Calu3 (cell line): ENCODE measurements around the gene RPL29. TPM values are rescaled to one million over a fixed set of nuclear protein-coding genes. Genes with fewer than 3 reads are reported as not detected.

Experiments
- BruUV-seq: library from RNA; stranded (reverse); fragments of 400-500 nt; replicated peaks from 2 replicates; lab custom pipeline; 2021; lab: Mats Ljungman, UMichigan
- CTCF ChIA-PET: fragments of 300-600 bp; sonication (Branson Sonifier 250); formaldehyde crosslinking; loops from one replicate; lab custom pipeline; 2022; ENCODE audit warnings: antibody characterized with exemption; lab: Charles Lee
- DNase-seq: peaks from one replicate; pipeline ENCODE4 v3.0.0; 2022
- H3K27ac Mint-ChIP-seq: one replicate; pipeline ENCODE4 v1.8.0; 2022; ENCODE audit warnings: mixed read lengths; ENCODE audit not compliant: unreplicated experiment
- H3K27me3 Mint-ChIP-seq: one replicate; pipeline ENCODE4 v1.8.0; 2022; ENCODE audit warnings: mixed read lengths; ENCODE audit not compliant: unreplicated experiment
- H3K36me3 Mint-ChIP-seq: one replicate; pipeline ENCODE4 v1.8.0; 2022; ENCODE audit warnings: mild to moderate bottlenecking, moderate library complexity, mixed read lengths; ENCODE audit not compliant: insufficient read depth, unreplicated experiment
- H3K4me1 Mint-ChIP-seq: one replicate; pipeline ENCODE4 v1.8.0; 2022; ENCODE audit warnings: mild to moderate bottlenecking, low read depth, mixed read lengths; ENCODE audit not compliant: unreplicated experiment
- H3K4me3 Mint-ChIP-seq: one replicate; pipeline ENCODE4 v1.8.0; 2022; ENCODE audit warnings: mild to moderate bottlenecking, low read depth, moderate library complexity, mixed read lengths; ENCODE audit not compliant: unreplicated experiment
- H3K9me3 Mint-ChIP-seq: one replicate; pipeline ENCODE4 v1.8.0; 2022; ENCODE audit warnings: low read depth, mixed read lengths; ENCODE audit not compliant: unreplicated experiment
- intact Hi-C: fragments of 100-400 bp; cut with micrococcal nuclease; formaldehyde crosslinking; loops from one replicate; pipeline ENCODE4 v1.10.0; 2022; ENCODE audit not compliant: unreplicated experiment
- total RNA-seq: library from RNA; stranded (reverse); gene quantifications from 2 replicates; pipeline ENCODE4 v1.2.3, GENCODE V29; 2022
- TF ChIP-seq, protein P1 (sequence below): fragments of 200-600 bp; IDR thresholded peaks from one replicate; pipeline ENCODE4 v1.8.0; 2022; ENCODE audit warnings: antibody characterized with exemption; ENCODE audit not compliant: unreplicated experiment

The RPL29 gene
- total RNA-seq, 1 experiment from 2014 or later = 782 TPM

DNA sequence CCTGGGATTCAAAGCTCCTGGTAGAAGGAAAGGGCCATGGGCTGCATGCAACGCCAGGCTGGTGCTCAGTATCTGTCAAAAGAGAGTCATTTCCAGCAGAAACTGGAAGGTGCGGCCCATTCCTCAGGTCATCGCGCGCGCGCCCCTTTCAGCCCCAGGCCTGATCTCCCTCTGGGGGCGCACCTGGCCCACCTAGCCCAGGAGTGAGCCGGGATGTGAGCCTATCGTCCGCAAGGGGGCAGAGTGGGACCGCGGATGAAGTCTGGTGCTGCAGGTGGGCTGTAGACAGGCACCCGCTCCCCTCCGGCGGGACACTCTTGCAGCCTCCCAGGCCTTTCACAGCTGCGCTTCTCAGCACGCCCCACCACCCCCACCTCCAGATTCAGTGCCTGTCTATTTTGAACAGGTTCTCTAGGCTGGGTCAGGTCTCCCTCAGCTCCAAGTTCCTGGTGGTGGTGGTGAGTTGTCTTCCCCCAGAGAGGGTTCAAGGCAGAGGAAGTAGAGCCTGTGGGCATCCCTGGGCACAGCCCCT lies 5.8 kb upstream of the RPL29 start:
- H3K4me1 Mint-ChIP-seq = peaks cover 38% of the 10 kb centered on the region
- CTCF ChIA-PET = interaction anchor here (0.7 to 1.4 kb wide), 4 partner anchors 56 to 218 kb away, joined by 3 to 5 read pairs (median 3); no protein-coding TSS in a partner anchor
- H3K27ac Mint-ChIP-seq = no peak overlapping the region
- peaks cover 15% of the 10 kb centered on the region for H3K27me3 Mint-ChIP-seq
- no peaks in the 10 kb centered on the region for H3K9me3 Mint-ChIP-seq
- intact Hi-C loops = loop anchor here (1.0 to 5.0 kb wide), 4 partner anchors 56 to 336 kb away; partner anchors contain the start of gene DUSP7
- BruUV-seq = no TSS peak
- TF ChIP-seq, protein P1, sequence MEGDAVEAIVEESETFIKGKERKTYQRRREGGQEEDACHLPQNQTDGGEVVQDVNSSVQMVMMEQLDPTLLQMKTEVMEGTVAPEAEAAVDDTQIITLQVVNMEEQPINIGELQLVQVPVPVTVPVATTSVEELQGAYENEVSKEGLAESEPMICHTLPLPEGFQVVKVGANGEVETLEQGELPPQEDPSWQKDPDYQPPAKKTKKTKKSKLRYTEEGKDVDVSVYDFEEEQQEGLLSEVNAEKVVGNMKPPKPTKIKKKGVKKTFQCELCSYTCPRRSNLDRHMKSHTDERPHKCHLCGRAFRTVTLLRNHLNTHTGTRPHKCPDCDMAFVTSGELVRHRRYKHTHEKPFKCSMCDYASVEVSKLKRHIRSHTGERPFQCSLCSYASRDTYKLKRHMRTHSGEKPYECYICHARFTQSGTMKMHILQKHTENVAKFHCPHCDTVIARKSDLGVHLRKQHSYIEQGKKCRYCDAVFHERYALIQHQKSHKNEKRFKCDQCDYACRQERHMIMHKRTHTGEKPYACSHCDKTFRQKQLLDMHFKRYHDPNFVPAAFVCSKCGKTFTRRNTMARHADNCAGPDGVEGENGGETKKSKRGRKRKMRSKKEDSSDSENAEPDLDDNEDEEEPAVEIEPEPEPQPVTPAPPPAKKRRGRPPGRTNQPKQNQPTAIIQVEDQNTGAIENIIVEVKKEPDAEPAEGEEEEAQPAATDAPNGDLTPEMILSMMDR = peak; percentile 98
- peak; percentile 87 for DNase-seq
- H3K4me3 Mint-ChIP-seq = no peak overlapping the region
- peaks cover 7% of the 10 kb centered on the region for H3K36me3 Mint-ChIP-seq

DNA sequence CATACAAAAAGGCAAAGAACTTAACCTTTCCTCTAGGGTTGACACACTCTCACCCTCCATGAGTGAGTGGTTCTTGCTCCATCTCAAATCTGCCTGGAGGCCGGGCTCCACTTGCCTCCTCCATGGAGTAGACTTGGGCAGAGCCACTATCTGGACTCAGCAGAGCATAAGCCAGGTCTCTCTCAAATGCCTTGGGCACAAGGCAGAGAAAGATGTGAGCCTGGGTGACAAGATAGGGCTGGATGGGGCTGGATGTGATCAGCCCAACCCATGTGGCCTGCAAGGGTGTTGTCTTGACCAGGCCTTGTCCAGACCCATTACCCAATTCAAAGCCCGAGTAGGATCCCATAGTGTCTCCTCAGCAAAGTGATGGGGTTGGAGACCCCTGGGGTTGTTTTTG lies 4.2 kb upstream of the RPL29 start:
- intact Hi-C loops = loop anchor here (5.0 kb wide), 3 partner anchors 57 to 337 kb away; partner anchors contain the start of gene DUSP7
- Mint-ChIP-seq H3K36me3 (peaks cover 20% of the 10 kb centered on the region), H3K27me3 (peaks cover 15% of the 10 kb centered on the region), H3K4me3 (no peak overlapping the region), H3K27ac (no peak overlapping the region), H3K9me3 (no peaks in the 10 kb centered on the region), H3K4me1 (peaks cover 22% of the 10 kb centered on the region)
- DNase-seq = no peak
- TF ChIP-seq, protein P1 = no peak
- BruUV-seq = no TSS peak
- CTCF ChIA-PET = no interaction called here

DNA sequence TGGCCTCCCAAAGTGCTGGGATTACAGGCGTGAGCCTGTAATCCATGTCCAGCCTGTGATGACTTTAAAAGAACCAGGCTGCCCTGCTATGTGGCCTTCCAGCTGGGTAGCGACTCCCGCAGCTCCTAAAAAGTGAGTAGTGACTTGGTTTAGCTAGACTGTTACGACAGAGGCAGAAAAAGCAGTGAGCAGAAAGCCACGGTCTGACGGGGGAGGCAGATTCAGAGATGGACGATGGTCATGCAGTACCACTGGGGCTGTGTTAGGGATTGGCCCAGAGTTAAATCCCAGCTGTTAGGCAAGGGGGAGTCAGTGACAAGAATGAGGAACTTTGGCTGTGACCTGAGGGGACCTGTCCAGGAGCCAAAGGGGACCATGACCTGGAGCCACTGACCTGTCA lies 3.1 kb upstream of the RPL29 start:
- Mint-ChIP-seq H3K9me3 (no peaks in the 10 kb centered on the region), H3K27me3 (peaks cover 15% of the 10 kb centered on the region), H3K4me3 (no peak overlapping the region), H3K27ac (no peak overlapping the region), H3K4me1 (peaks cover 26% of the 10 kb centered on the region), H3K36me3 (peaks cover 31% of the 10 kb centered on the region)
- no TSS peak for BruUV-seq
- no peak for DNase-seq
- intact Hi-C loops = no loop called here
- TF ChIP-seq, protein P1 = no peak
- CTCF ChIA-PET = interaction anchor here (1.2 kb wide), 1 partner anchor 152 kb away, joined by 3 read pairs; no protein-coding TSS in a partner anchor

DNA sequence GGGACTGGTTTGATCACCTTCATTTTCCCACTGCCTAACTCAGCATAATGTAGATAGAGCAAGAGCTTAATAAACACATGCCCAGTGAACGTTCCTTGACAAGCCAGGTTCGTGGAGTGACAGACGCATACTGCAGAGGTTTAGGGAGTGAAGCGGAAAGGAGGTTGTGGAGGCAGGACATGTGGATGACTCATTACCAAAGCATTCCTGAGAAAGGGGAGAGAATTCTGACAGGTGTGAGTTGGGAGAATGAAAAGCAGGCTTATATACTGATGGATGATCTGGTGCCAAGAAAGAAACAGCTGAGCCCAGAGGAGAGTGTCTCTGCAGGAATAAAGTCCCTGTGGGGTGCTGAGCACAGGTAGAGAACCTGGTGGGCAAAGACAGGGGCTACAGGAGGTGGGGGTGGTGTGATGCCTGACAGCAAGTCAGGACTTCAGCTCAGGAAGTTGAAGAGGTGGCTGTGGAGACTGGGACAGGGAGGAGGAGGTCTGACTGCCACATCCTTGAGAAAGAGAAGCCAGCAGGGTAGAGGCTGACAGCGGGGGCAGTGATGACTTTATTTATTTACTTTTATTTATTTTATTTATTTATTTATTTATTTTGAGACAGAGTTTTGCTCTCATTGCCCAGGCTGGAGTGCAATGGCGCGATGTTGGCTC lies 2.4 kb upstream of the RPL29 start:
- no TSS peak for BruUV-seq
- no peaks in the 10 kb centered on the region for H3K9me3 Mint-ChIP-seq
- CTCF ChIA-PET = interaction anchor here (1.2 kb wide), 1 partner anchor 153 kb away, joined by 3 read pairs; no protein-coding TSS in a partner anchor
- intact Hi-C loops = no loop called here
- peaks cover 26% of the 10 kb centered on the region for H3K4me1 Mint-ChIP-seq
- peaks cover 10% of the 10 kb centered on the region for H3K27me3 Mint-ChIP-seq
- DNase-seq = peak; percentile 54
- peaks cover 38% of the 10 kb centered on the region for H3K36me3 Mint-ChIP-seq
- H3K4me3 Mint-ChIP-seq = peak overlapping the region; percentile 22
- TF ChIP-seq, protein P1 = no peak
- peak overlapping the region; percentile 30 for H3K27ac Mint-ChIP-seq
